ENCODE data around the gene ORC1. TPM values are rescaled to one million over a fixed set of nuclear protein-coding genes. Genes with fewer than 3 reads are reported as not detected.

ORC1 gene
- total RNA-seq (2021; ENCODE audit: unreplicated experiment) (25.6 TPM), Bru-seq, nascent RNA (percentile 64 among the genes with signal in this experiment), BruChase-seq, experiment 1, labeled RNA remaining after a 6-hour chase (percentile 63 among the genes with signal in this experiment), BruChase-seq, experiment 2, labeled RNA remaining after a 2-hour chase (percentile 58 among the genes with signal in this experiment)
- polyA plus RNA-seq (2012), result 12.7 and 15.3 TPM in 2 replicates
- long read RNA-seq, transcript ORC1-202 (17 exons, 3,157 nt), result major isoform, 23 of 53 reads
- long read RNA-seq, partial matches to known transcripts, result 20 of 53 reads
- long read RNA-seq, other reads (novel, unspliced or antisense), result 6 of 53 reads

GRCh38 chr1:52404116-52404974 lies at the start of gene ORC1, which contains the start of gene PRPF38A:
Gene ORC1 (minus strand): TSS chr1:52404423. CDS start chr1:52402223, 2,200 bp downstream.
Gene PRPF38A (plus strand): TSS chr1:52404602. CDS start chr1:52404750, 148 bp downstream.
- peak; percentile 87 for ATAC-seq
- H3K9me3 ChIP-seq (ENCODE audit: control insufficient read depth in 1 of 2, insufficient read depth in 1 of 2, low read depth in 1 of 2, low read length in 2 of 2), result no peaks in the 10 kb centered on the region
- ChIA-PET POLR2A (interaction anchor here (0.7 to 1.3 kb wide), 5 partner anchors 9 to 498 kb away, joined by 3 to 9 read pairs (median 4); partner anchors contain the start of gene ZYG11B), RAD21 (ENCODE audit: low non-redundant PET in 1 of 2, low total read pairs in 2 of 2, uncharacterized antibody in 2 of 2, unreplicated experiment in 2 of 2) (no interaction called here), CTCF (interaction anchor here (1.1 to 2.3 kb wide), 3 partner anchors 261 to 282 kb away, joined by 3 to 7 read pairs (median 3); no protein-coding TSS in a partner anchor)
- peaks cover 7 to 42% of the 10 kb centered on the region in 2 experiments for H3K36me3 ChIP-seq (ENCODE audit: control insufficient read depth in 1 of 2, insufficient read depth in 2 of 2, low read length in 2 of 2)
- no peaks in the 10 kb centered on the region for H3K27me3 ChIP-seq (ENCODE audit: insufficient read depth, low read length)
- H3K4me3 ChIP-seq (replicated peaks in 1 of 2; ENCODE audit: low read depth in 1 of 2, low read length in 2 of 2), result peak within 1 kb of the TSS; percentile 99
- TSS peak; percentile 77 for BruUV-seq (replicated peaks)
- peaks cover 2 to 14% of the 10 kb centered on the region in 2 experiments; a peak in 2 of 4 replicates for H3K4me1 ChIP-seq (ENCODE audit: control insufficient read depth in 1 of 2, insufficient read depth in 2 of 2, low read length in 2 of 2)
- no peaks in the 10 kb centered on the region for H4K20me1 ChIP-seq (ENCODE audit: insufficient read depth)
- peak within 1 kb of the TSS; percentile 77 for H3K4me2 ChIP-seq (ENCODE audit: low read length)
- H3K79me2 ChIP-seq (ENCODE audit: insufficient read depth, low read length), result peaks cover 86% of the 10 kb centered on the region
- H3K9ac ChIP-seq (ENCODE audit: low read length), result peak within 1 kb of the TSS; percentile 98
- no peaks in the 10 kb centered on the region for H3K9me2 ChIP-seq (ENCODE audit: insufficient read depth)
- peak; percentile 95 for DNase-seq (ENCODE audit: low read depth, low spot score)
- H3K27ac ChIP-seq (ENCODE audit: low read depth, low read length), result peak within 1 kb of the TSS; percentile 93
- intact Hi-C loops (cut with micrococcal nuclease), result loop anchor here (2.0 kb wide), 1 partner anchor 282 kb away; no protein-coding TSS in a partner anchor
- no peak within 1 kb of the TSS for H2AFZ ChIP-seq (ENCODE audit: low read depth, low read length, poor library complexity, severe bottlenecking)
- TF ChIP-seq POLR2A (IDR thresholded peaks at IDR 0.05; ENCODE audit: borderline replicate concordance, extremely low read depth, insufficient read depth, insufficient read length), result peak; percentile 95
- no peak for TF ChIP-seq EZH2 (IDR thresholded peaks at IDR 0.05)
- no peak for TF ChIP-seq ZBTB33 (IDR thresholded peaks at IDR 0.05; ENCODE audit: extremely low read depth, insufficient replicate concordance, low read length)
- peak; percentile 99 for TF ChIP-seq CEBPB (IDR thresholded peaks at IDR 0.05; ENCODE audit: low read depth)
- peak; percentile 61; the same call in 1 of the 2 replicates for TF ChIP-seq SRF (IDR thresholded peaks at IDR 0.05; ENCODE audit: low read depth)
- TF ChIP-seq CBX3 (IDR thresholded peaks at IDR 0.05; ENCODE audit: low read depth), result peak; percentile 62
- TF ChIP-seq TCF7L2 (IDR thresholded peaks at IDR 0.05; ENCODE audit: borderline replicate concordance, extremely low read depth, insufficient read depth, insufficient read length), result no peak
- TF ChIP-seq, protein P1, sequence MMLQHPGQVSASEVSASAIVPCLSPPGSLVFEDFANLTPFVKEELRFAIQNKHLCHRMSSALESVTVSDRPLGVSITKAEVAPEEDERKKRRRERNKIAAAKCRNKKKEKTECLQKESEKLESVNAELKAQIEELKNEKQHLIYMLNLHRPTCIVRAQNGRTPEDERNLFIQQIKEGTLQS (IDR thresholded peaks at IDR 0.05), result no peak
- TF ChIP-seq ZNF274 (IDR thresholded peaks at IDR 0.05; ENCODE audit: low read depth, low read length), result no peak
- peak; percentile 87 for TF ChIP-seq SP1 (IDR thresholded peaks at IDR 0.05; ENCODE audit: low read depth)
- TF ChIP-seq JUND (IDR thresholded peaks at IDR 0.05), result no peak
- TF ChIP-seq EGR1 (IDR thresholded peaks at IDR 0.05; ENCODE audit: low read depth), result peak; percentile 79
- TF ChIP-seq, protein P2, sequence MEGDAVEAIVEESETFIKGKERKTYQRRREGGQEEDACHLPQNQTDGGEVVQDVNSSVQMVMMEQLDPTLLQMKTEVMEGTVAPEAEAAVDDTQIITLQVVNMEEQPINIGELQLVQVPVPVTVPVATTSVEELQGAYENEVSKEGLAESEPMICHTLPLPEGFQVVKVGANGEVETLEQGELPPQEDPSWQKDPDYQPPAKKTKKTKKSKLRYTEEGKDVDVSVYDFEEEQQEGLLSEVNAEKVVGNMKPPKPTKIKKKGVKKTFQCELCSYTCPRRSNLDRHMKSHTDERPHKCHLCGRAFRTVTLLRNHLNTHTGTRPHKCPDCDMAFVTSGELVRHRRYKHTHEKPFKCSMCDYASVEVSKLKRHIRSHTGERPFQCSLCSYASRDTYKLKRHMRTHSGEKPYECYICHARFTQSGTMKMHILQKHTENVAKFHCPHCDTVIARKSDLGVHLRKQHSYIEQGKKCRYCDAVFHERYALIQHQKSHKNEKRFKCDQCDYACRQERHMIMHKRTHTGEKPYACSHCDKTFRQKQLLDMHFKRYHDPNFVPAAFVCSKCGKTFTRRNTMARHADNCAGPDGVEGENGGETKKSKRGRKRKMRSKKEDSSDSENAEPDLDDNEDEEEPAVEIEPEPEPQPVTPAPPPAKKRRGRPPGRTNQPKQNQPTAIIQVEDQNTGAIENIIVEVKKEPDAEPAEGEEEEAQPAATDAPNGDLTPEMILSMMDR (IDR thresholded peaks at IDR 0.05 in 2 of 3, conservative IDR thresholded peaks at IDR 0.05 in 1 of 3; ENCODE audit: borderline replicate concordance in 1 of 3, insufficient read depth in 1 of 3, low read depth in 2 of 3, low read length in 2 of 3), result peak; percentile 51 to 62 (median 54); a peak in 5 of 6 replicates
- no peak; the same call in 1 of the 2 replicates for TF ChIP-seq ELF1 (IDR thresholded peaks at IDR 0.05; ENCODE audit: borderline replicate concordance, low read depth)
- no peak for TF ChIP-seq FOSL1 (IDR thresholded peaks at IDR 0.05; ENCODE audit: low read depth)
- TF ChIP-seq SIN3A (IDR thresholded peaks at IDR 0.05; ENCODE audit: low read depth), result peak; percentile 95
- TF ChIP-seq MAX (IDR thresholded peaks at IDR 0.05), result peak; percentile 74

Data from HCT116 (cell line).